ENCODE results near the gene SH3D21. TPM values are rescaled to one million over a fixed set of nuclear protein-coding genes. Genes with fewer than 3 reads are reported as not detected.

SH3D21 gene
- total RNA-seq, 2 donors from 2014 or later: 14.7 to 15.5 TPM

GRCh38 chr1:36284517-36284916, 21.7 kb upstream of the SH3D21 start:
- TF ChIP-seq, protein P1, sequence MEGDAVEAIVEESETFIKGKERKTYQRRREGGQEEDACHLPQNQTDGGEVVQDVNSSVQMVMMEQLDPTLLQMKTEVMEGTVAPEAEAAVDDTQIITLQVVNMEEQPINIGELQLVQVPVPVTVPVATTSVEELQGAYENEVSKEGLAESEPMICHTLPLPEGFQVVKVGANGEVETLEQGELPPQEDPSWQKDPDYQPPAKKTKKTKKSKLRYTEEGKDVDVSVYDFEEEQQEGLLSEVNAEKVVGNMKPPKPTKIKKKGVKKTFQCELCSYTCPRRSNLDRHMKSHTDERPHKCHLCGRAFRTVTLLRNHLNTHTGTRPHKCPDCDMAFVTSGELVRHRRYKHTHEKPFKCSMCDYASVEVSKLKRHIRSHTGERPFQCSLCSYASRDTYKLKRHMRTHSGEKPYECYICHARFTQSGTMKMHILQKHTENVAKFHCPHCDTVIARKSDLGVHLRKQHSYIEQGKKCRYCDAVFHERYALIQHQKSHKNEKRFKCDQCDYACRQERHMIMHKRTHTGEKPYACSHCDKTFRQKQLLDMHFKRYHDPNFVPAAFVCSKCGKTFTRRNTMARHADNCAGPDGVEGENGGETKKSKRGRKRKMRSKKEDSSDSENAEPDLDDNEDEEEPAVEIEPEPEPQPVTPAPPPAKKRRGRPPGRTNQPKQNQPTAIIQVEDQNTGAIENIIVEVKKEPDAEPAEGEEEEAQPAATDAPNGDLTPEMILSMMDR (conservative IDR thresholded peaks at IDR 0.05): no peak
- Mint-ChIP-seq H3K9me3 (no peaks in the 10 kb centered on the region), H3K27ac (peak overlapping the region; percentile 8), H3K4me3 (no peak overlapping the region), H3K36me3 (ENCODE audit: low read depth) (peaks cover 54% of the 10 kb centered on the region), H3K27me3 (ENCODE audit: insufficient read depth) (no peaks in the 10 kb centered on the region), H3K4me1 (peaks cover 1% of the 10 kb centered on the region)
- no peak overlapping the region for H3K4me3 ChIP-seq (ENCODE audit: low read length)
- H3K27ac ChIP-seq (ENCODE audit: low read depth, low read length): no peak overlapping the region
- WGBS, 2 experiments (ENCODE audit: insufficient coverage in 1 of 2, insufficient read length in 1 of 2): 100% methylated on average over 1 of the region's 1 CpG; no CpG with 5 or more reads in 1 of the 2 experiments
- H3K9ac ChIP-seq (ENCODE audit: extremely low read depth, low read length, poor library complexity, severe bottlenecking): no peak overlapping the region
- H3K9me3 ChIP-seq (ENCODE audit: control insufficient read depth, low read length): no peaks in the 10 kb centered on the region
- no peak for DNase-seq
- H3K27me3 ChIP-seq (ENCODE audit: control insufficient read depth, insufficient read depth, low read length, poor library complexity, severe bottlenecking): no peaks in the 10 kb centered on the region
- H3K4me1 ChIP-seq (ENCODE audit: control insufficient read depth, insufficient read depth, low read length): peaks cover 2% of the 10 kb centered on the region
- H3K36me3 ChIP-seq (ENCODE audit: control insufficient read depth, insufficient read depth, low read length): peaks cover 83% of the 10 kb centered on the region

- H3K4me3 Mint-ChIP-seq: no peak overlapping the region
- no peaks in the 10 kb centered on the region for H3K27me3 Mint-ChIP-seq (ENCODE audit: insufficient read depth)
- peaks cover 1% of the 10 kb centered on the region for H3K4me1 Mint-ChIP-seq
- peaks cover 61% of the 10 kb centered on the region for H3K36me3 Mint-ChIP-seq (ENCODE audit: low read depth)
- DNase-seq: peak; percentile 73
- Histone ChIP-seq H3K36me3 (ENCODE audit: control insufficient read depth, insufficient read depth, low read length) (peaks cover 80% of the 10 kb centered on the region), H3K27me3 (ENCODE audit: control insufficient read depth, insufficient read depth, low read length, poor library complexity, severe bottlenecking) (no peaks in the 10 kb centered on the region), H3K4me3 (ENCODE audit: low read length) (no peak overlapping the region), H3K9ac (ENCODE audit: extremely low read depth, low read length, poor library complexity, severe bottlenecking) (no peak overlapping the region), H3K9me3 (ENCODE audit: control insufficient read depth, low read length) (no peaks in the 10 kb centered on the region), H3K27ac (ENCODE audit: low read depth, low read length) (no peak overlapping the region), H3K4me1 (ENCODE audit: control insufficient read depth, insufficient read depth, low read length) (peaks cover 2% of the 10 kb centered on the region)
- H3K9me3 Mint-ChIP-seq: no peaks in the 10 kb centered on the region
- 70 to 89% methylated on average over 3 to 7 of the region's 7 CpGs for WGBS, 2 experiments (ENCODE audit: insufficient coverage in 1 of 2, insufficient read length in 1 of 2)
- TF ChIP-seq, protein P1 (conservative IDR thresholded peaks at IDR 0.05): peak; percentile 86
- H3K27ac Mint-ChIP-seq: no peak overlapping the region
These were observed 20.6 kb upstream of the SH3D21 start for GRCh38 chr1:36285443-36286101.

GRCh38 chr1:36286802-36287201, 19.4 kb upstream of the SH3D21 start:
- H3K36me3 ChIP-seq (ENCODE audit: control insufficient read depth, insufficient read depth, low read length): peaks cover 88% of the 10 kb centered on the region
- no peaks in the 10 kb centered on the region for H3K9me3 Mint-ChIP-seq
- no peak overlapping the region for H3K9ac ChIP-seq (ENCODE audit: extremely low read depth, low read length, poor library complexity, severe bottlenecking)
- H3K9me3 ChIP-seq (ENCODE audit: control insufficient read depth, low read length): no peaks in the 10 kb centered on the region
- H3K27ac Mint-ChIP-seq: no peak overlapping the region
- no peaks in the 10 kb centered on the region for H3K27me3 Mint-ChIP-seq (ENCODE audit: insufficient read depth)
- TF ChIP-seq, protein P1 (conservative IDR thresholded peaks at IDR 0.05): no peak
- H3K4me1 ChIP-seq (ENCODE audit: control insufficient read depth, insufficient read depth, low read length): peaks cover 2% of the 10 kb centered on the region
- DNase-seq: no peak
- no peaks in the 10 kb centered on the region for H3K27me3 ChIP-seq (ENCODE audit: control insufficient read depth, insufficient read depth, low read length, poor library complexity, severe bottlenecking)
- no peak overlapping the region for H3K27ac ChIP-seq (ENCODE audit: low read depth, low read length)
- WGBS, 2 experiments (ENCODE audit: insufficient coverage in 1 of 2, insufficient read length in 1 of 2): 97 to 98% methylated on average over 11 to 13 of the region's 13 CpGs
- H3K36me3 Mint-ChIP-seq (ENCODE audit: low read depth): peaks cover 72% of the 10 kb centered on the region
- peaks cover 1% of the 10 kb centered on the region for H3K4me1 Mint-ChIP-seq
- no peak overlapping the region for H3K4me3 Mint-ChIP-seq
- H3K4me3 ChIP-seq (ENCODE audit: low read length): no peak overlapping the region
